ENCODE measurements around the gene IRF4. TPM values are rescaled to one million over a fixed set of nuclear protein-coding genes. Genes with fewer than 3 reads are reported as not detected.

Gene IRF4
- total RNA-seq, 4 donors from 2014 or later: 3.5 to 5.8 (median 4.1) TPM

- TF ChIP-seq CTCF (IDR thresholded peaks at IDR 0.05): no peak
- ATAC-seq (ENCODE audit: low FRiP score) (no peak), DNase-seq (ENCODE audit: low spot score) (no peak)
Measured at GRCh38 chr6:353642-354614, 37.6 kb upstream of the IRF4 start.

- DNase-seq (ENCODE audit: low spot score): no peak
- no peak for ATAC-seq (ENCODE audit: low FRiP score)
Measured at GRCh38 chr6:354631-355280, 36.8 kb upstream of the IRF4 start.

DNA sequence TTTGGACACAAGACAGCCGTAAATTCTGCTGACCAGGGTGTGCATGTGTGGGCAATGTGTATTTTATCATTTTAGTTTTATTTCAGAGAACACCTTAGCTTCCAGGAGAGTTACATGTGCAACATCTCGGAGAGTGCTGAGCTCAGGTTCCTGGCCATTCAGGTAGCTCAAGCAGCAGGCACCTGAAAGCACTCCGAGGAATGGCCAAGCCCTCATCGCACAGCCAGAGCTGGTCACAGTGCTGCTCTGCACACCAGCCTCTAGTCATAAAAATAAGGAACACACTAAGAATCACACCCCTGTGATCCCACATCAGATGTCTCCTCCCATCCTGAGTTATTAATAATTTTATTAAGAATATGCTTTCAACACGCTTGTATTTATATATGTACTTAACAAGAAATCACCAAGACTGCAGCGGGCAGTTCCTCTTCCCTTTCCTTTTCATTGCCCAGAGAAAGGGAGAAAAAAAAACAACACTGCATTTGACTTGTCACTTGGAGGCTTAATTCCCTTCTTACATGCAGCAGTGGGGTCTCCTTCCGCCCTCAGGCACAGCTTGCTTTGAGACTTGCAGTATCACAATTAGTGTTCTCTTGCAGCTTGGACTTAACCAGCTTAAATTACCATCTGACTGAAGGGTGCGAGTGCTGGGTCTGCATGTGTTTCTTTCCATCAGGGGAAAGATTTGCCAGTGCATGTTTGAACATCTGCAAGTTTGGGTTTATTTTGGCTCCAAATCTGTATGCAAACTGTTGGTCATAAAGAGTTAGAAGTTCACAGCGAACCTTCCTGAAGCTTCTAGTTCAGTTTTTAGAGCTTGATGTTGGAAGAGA is 36.0 kb upstream of the IRF4 start:
- DNase-seq (ENCODE audit: low spot score) (no peak), ATAC-seq (ENCODE audit: low FRiP score) (no peak)
- TF ChIP-seq CTCF (IDR thresholded peaks at IDR 0.05): no peak

More at GRCh38 chr6:354631-355280, 36.8 kb upstream of the IRF4 start:
- TF ChIP-seq CTCF (IDR thresholded peaks at IDR 0.05): no peak

- no peak for DNase-seq (ENCODE audit: low spot score)
Measured at GRCh38 chr6:356828-357251, 34.7 kb upstream of the IRF4 start.

GRCh38 chr6:357261-357790 is 34.2 kb upstream of the IRF4 start:
- DNase-seq (ENCODE audit: low spot score) (no peak), ATAC-seq (ENCODE audit: low FRiP score) (no peak)
- TF ChIP-seq CTCF (IDR thresholded peaks at IDR 0.05): no peak

More at GRCh38 chr6:356828-357251, 34.7 kb upstream of the IRF4 start:
- no peak for TF ChIP-seq CTCF (IDR thresholded peaks at IDR 0.05)
- no peak for ATAC-seq (ENCODE audit: low FRiP score)

DNA sequence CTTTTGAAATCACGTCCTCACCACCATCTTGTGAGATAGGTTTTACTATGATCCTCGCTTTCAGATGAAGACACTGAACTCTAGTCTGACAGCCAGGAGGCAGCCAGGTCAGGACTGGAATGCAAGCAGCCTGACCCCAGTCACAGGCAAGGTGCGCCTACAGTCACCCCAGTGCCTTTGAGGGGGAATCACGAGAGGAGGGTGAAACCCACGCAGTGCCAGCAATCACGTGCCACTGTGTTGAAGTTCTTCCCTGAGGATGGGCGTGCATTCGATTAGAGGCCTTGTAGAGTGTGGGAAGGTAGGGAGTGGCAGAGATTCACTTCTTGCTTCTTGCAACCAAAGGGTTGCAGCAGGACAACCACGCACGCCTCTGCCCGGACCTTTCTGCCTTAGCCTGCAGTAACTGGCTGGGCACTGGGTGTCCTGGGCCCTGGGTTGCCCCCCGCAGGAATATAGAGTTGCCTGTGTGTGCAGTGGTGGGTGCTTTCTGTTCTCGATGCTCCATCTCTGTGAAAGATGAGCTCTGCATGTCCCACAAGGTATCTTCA is 33.7 kb upstream of the IRF4 start:
- no peak for TF ChIP-seq CTCF (IDR thresholded peaks at IDR 0.05)
- no peak for ATAC-seq (ENCODE audit: low FRiP score)
- no peak for DNase-seq (ENCODE audit: low spot score)

All from omental fat pad (tissue), 4 donors.